OCI-LY3 (cell line): ENCODE measurements around the gene PKHD1.

ENCODE experiments used
- CTCF ChIP-seq: fragments of 200-600, 300-600 bp; sonication (generic); IDR thresholded peaks from 2 replicates; pipeline ENCODE4 v1.5.1; 2014; ENCODE audit warnings: antibody characterized with exemption, low read length, low read depth
- EZH2phosphoT487 ChIP-seq: fragments of 200-600 bp; shearing (Covaris generic); IDR thresholded peaks from 2 replicates; pipeline ENCODE4 v1.6.1; 2018; ENCODE audit warnings: antibody characterized with exemption, mixed run types, low read depth

DNA sequence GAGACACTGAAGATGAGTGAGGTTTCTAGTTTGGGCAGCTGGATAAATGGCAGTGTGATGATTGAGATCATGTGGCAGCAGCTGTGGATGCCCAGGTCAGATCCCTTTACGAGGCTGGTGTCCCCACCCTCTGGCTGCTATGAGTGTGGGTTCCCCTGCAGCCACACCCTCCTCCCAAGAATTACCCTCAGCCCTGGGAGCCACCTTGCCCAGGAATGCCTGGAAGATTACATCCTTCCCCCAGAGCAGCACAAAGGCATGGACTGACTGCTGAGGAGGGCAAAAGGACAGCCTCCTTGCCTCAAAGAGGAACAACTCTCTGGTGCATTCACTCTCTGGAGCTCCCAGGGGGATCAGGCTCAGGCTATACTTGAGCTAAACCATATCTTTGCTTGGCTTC, 15.0 kb upstream of the PKHD1 start:
- no peak for TF ChIP-seq CTCF
- no peak for TF ChIP-seq EZH2phosphoT487
